HG02970 (cell line): Measurements from ENCODE around the gene PFN2.
"Not testable (repeated sequence)": the region's sequence is repeated elsewhere in the genome, so short reads cannot be mapped to it uniquely, and the experiment has no call there.

Experiments
- ATAC-seq: cut with Tn5 transposase; IDR thresholded peaks from one replicate; pipeline ENCODE4 v1.9.1; 2021; ENCODE audit warnings: mild to moderate bottlenecking, moderate library complexity, moderate number of reproducible peaks; ENCODE audit not compliant: unreplicated experiment, low FRiP score

The PFN2 gene

GRCh38 chr3:149969110-149969939, 1.4 kb downstream of the PFN2 start:
- no peak for ATAC-seq

- no peak for ATAC-seq
These were observed 2.5 kb downstream of the PFN2 start for GRCh38 chr3:149968216-149968615.

- no peak for ATAC-seq
These were observed 3.5 kb downstream of the PFN2 start for GRCh38 chr3:149967086-149967685.

- no peak for ATAC-seq
These were observed 5.4 kb downstream of the PFN2 start for GRCh38 chr3:149965278-149965677.

DNA sequence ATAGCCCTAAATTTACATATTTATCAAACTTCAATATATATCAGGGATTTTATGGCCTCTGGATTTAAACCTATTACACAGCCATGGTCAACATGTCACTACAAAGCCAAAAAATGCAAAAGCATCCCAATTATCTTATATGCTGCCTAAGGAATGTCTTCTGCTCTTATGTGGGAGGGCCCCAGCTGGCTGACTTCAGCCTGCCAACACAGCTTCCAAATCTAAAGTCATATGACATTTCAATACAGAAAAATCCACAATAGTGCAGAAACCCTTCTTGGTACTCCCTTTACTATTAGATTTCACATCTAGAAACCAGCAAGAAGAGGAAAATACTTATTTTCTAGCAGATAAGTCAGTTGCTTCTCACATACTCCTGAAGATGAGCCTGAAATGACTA, 6.4 kb downstream of the PFN2 start:
- no peak for ATAC-seq

GRCh38 chr3:149963485-149963884, 7.2 kb downstream of the PFN2 start:
- ATAC-seq: no peak

GRCh38 chr3:149959443-149959842, 11.3 kb downstream of the PFN2 start:
- no peak for ATAC-seq

- ATAC-seq: no peak
These were observed 12.4 kb downstream of the PFN2 start for GRCh38 chr3:149958171-149958796.

DNA sequence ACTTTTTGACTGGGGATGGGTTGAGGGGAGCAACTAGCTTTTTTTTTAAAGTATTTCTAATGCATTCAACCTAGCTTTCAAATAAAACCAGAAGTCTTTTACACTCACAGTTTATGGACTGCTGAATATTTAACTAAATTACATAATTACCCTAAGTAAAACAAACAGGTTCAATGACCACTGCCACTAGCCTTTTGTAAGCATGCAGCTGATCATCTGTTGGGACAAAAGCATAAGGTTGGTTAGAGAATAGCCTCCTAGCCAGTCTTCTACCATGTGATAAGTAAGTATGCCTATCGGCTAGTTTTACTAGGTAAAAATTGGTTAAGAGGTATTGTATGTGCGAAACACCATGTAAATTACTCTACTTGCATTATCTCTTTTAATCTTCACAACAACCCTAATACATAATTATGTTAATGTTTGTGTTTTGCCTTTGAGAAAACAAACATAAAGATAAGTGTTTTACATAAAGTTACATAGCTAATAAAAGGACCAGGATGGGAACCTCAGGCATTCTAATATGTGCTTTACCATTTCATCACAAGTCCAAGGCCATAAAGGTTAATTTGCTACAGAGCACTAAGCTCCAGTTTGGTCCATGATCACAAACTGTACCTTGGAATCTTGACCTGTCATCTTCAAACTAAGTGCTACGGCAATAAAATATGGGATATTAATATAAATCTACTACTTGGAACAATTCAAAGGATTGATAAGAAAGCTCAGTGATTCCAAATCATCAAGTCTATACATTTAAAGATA, 13.2 kb downstream of the PFN2 start:
- ATAC-seq: no peak

GRCh38 chr3:149955449-149955848, 15.2 kb downstream of the PFN2 start:
- ATAC-seq: no peak

- no peak for ATAC-seq
These were observed 15.9 kb downstream of the PFN2 start for GRCh38 chr3:149954812-149955211.

GRCh38 chr3:149949181-149949580, 21.5 kb downstream of the PFN2 start:
- ATAC-seq: no peak

GRCh38 chr3:149947231-149947630, 23.5 kb downstream of the PFN2 start:
- ATAC-seq: no peak

DNA sequence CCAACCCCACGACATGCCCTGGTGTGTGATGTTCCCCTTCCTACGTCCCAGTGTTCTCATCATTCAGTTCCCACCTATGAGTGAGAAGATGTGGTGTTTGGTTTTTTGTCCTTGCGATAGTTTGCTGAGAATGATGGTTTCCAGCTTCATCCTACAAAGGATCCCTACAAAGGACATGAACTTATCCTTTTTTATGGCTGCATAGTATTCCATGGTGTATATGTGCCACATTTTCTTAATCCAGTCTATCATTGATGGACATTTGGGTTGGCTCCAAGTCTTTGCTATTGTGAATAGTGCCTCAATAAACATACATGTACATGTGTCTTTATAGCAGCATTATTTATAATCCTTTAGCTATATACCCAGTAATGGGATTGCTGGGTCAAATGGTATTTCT, 26.7 kb downstream of the PFN2 start:
- ATAC-seq: not testable (repeated sequence)

DNA sequence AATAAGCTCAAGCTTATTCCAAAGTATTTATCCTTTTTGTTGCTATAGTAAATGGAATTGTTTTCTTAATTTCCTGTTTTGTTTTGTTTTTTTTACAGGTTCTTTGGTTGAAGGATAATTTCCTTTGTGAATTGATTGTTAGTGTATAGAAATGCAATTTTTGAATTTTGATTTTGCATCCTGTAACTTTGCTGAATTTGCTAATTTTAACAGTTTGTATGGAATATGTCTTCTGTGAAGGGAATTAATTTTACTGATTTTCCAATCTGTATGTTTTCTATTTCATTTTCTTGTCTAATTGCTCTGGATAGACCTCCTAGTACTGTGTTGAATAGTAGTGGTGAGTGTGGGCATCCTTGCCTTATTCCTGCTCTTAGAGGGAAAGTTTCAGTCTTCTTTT, 28.3 kb downstream of the PFN2 start:
- no peak for ATAC-seq

DNA sequence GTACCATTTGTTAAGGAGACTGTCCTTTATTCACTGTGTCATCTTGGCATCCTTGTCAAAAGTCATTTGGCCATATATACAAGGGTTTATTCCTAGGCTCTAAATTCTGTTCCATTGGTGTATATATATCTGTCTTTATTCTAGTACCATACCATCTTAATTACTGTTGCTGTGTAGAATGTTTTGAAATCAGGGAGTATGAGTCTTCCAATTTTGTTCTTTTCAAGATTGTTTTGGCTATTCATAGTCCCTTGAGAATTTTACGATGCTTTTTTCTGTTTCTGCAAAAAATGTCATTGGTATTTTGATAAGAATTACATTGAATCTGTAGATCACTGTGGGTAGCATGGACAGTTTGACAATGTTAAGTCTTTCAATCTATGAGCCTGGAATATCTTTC, 28.7 kb downstream of the PFN2 start:
- ATAC-seq: no peak

DNA sequence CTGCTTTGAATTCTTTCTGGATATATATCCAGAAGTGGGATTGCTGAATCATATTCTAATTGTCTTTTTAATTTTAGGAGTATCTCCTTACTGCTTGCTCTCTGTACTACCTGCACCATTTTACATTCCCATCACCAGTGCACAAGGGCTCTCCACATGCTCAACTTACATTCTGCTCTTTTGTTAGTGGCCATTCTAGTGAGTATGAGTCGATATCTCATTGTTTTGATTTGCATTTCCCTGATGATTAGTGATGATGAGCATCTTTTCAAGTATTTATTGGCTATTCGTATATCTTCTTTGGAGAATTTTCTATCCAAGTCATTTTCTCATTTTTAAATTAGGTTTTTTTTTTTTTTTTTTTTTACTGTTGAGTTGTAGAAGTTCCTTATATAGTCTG, 29.5 kb downstream of the PFN2 start:
- ATAC-seq: no peak

GRCh38 chr3:149938392-149939055, 32.2 kb downstream of the PFN2 start:
- ATAC-seq: not testable (repeated sequence)

GRCh38 chr3:149936812-149937230, 33.9 kb downstream of the PFN2 start:
- no peak for ATAC-seq

- ATAC-seq: no peak
These were observed 36.2 kb downstream of the PFN2 start for GRCh38 chr3:149934524-149934923.
